Measurements from ENCODE around the gene MSH4.
"Not testable (repeated sequence)": the region's sequence is repeated elsewhere in the genome, so short reads cannot be mapped to it uniquely, and the experiment has no call there.

DNA sequence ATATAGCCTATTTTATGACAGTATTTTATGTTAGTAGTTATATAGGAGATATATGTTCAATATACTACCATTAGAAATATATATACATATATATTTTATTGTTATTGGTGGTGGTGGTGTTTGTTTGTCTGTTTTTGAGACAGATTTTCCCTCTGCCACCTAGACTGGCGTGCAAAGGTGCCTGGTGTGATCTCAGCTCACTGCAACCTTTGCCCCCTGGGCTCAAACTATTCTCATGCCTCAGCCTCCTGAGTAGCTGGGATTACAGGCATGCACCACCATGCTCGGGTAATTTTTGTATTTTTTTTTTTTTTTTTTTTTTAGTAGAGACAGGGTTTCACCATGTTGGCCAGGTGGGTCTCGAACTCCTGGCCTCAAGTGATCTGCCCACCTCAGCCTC is 13.4 kb downstream of the MSH4 start:
- TF ChIP-seq, protein P1, sequence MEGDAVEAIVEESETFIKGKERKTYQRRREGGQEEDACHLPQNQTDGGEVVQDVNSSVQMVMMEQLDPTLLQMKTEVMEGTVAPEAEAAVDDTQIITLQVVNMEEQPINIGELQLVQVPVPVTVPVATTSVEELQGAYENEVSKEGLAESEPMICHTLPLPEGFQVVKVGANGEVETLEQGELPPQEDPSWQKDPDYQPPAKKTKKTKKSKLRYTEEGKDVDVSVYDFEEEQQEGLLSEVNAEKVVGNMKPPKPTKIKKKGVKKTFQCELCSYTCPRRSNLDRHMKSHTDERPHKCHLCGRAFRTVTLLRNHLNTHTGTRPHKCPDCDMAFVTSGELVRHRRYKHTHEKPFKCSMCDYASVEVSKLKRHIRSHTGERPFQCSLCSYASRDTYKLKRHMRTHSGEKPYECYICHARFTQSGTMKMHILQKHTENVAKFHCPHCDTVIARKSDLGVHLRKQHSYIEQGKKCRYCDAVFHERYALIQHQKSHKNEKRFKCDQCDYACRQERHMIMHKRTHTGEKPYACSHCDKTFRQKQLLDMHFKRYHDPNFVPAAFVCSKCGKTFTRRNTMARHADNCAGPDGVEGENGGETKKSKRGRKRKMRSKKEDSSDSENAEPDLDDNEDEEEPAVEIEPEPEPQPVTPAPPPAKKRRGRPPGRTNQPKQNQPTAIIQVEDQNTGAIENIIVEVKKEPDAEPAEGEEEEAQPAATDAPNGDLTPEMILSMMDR (IDR thresholded peaks at IDR 0.05) = not testable (repeated sequence)
- TF ChIP-seq POLR2A, EP300 (IDR thresholded peaks at IDR 0.05): not testable (repeated sequence)
